M059J (cell line): ENCODE results near the gene MX1. TPM values are rescaled to one million over a fixed set of nuclear protein-coding genes. Genes with fewer than 3 reads are reported as not detected.

ENCODE experiments used
- DNase-seq: peaks from one replicate; pipeline ENCODE4 v3.0.0-alpha.2; 2012; ENCODE audit warnings: low read depth
- total RNA-seq: library from RNA; depleted of rRNA; stranded (reverse); fragments of >200 nt; shearing (Covaris generic); gene quantifications from 2 replicates; pipeline ENCODE4 v1.2.3, GENCODE V29; 2014

MX1 gene
- total RNA-seq, 1 experiment from 2014 or later: 1,365 TPM

- no peak for DNase-seq
Measured at GRCh38 chr21:41431788-41432548, 5.9 kb downstream of the MX1 start.

GRCh38 chr21:41432562-41433460 lies 6.8 kb downstream of the MX1 start:
- no peak for DNase-seq

- DNase-seq: no peak
Measured at GRCh38 chr21:41433566-41433965, 7.5 kb downstream of the MX1 start.

GRCh38 chr21:41435706-41436105 lies 9.7 kb downstream of the MX1 start:
- no peak for DNase-seq

- DNase-seq: no peak
Measured at GRCh38 chr21:41437729-41438128, 11.7 kb downstream of the MX1 start.

GRCh38 chr21:41438425-41439113 lies 12.5 kb downstream of the MX1 start:
- no peak for DNase-seq

- DNase-seq: no peak
Measured at GRCh38 chr21:41439248-41439647, 13.2 kb downstream of the MX1 start.

- no peak for DNase-seq
Measured at GRCh38 chr21:41441546-41441945, 15.5 kb downstream of the MX1 start.

GRCh38 chr21:41442481-41443186 lies 16.6 kb downstream of the MX1 start:
- no peak for DNase-seq

GRCh38 chr21:41443562-41443961 lies 17.5 kb downstream of the MX1 start:
- no peak for DNase-seq

GRCh38 chr21:41444703-41445464 lies 18.8 kb downstream of the MX1 start:
- no peak for DNase-seq

GRCh38 chr21:41445465-41445862 lies 19.4 kb downstream of the MX1 start:
- no peak for DNase-seq

- peak; percentile 72 for DNase-seq
Measured at GRCh38 chr21:41446586-41446985, 20.5 kb downstream of the MX1 start.

GRCh38 chr21:41447356-41447755 lies 21.3 kb downstream of the MX1 start:
- no peak for DNase-seq

GRCh38 chr21:41449613-41450012 lies 23.6 kb downstream of the MX1 start:
- no peak for DNase-seq

GRCh38 chr21:41451753-41452676 lies 26.0 kb downstream of the MX1 start:
- DNase-seq: no peak

- no peak for DNase-seq
Measured at GRCh38 chr21:41453198-41453597, 27.2 kb downstream of the MX1 start.

GRCh38 chr21:41453761-41454160 lies 27.7 kb downstream of the MX1 start:
- no peak for DNase-seq

- peak; percentile 60 for DNase-seq
Measured at GRCh38 chr21:41458121-41458520, 32.1 kb downstream of the MX1 start.

GRCh38 chr21:41458559-41458958 lies 32.5 kb downstream of the MX1 start:
- DNase-seq: no peak
